Fibroblast of villous mesenchyme (primary cell): Measurements from ENCODE around the gene STX10. TPM values are rescaled to one million over a fixed set of nuclear protein-coding genes. Genes with fewer than 3 reads are reported as not detected.

Experiments
- total RNA-seq: library from RNA; depleted of rRNA; stranded (reverse); fragments of >200 nt; gene quantifications from 2 replicates; pipeline ENCODE4 v1.2.3, GENCODE V29; 2012

The STX10 gene
- total RNA-seq, 1 donor, result 58.3 TPM

Other genes starting within 250 kb of the STX10 start
- under 0.01 TPM in 2 replicates for gene SYCE2, start 231.1 kb downstream of the STX10 start, total RNA-seq
- 65.2 and 70.2 TPM in 2 replicates for gene FARSA, start 216.7 kb downstream of the STX10 start, total RNA-seq
- 2,107 and 2,588 TPM in 2 replicates for gene CALR, start 211.8 kb downstream of the STX10 start, total RNA-seq
- 91.1 and 92.8 TPM in 2 replicates for gene RAD23A, start 204.5 kb downstream of the STX10 start, total RNA-seq
- gene GADD45GIP1, start 193.2 kb downstream of the STX10 start, total RNA-seq, result 18.6 and 24.8 TPM in 2 replicates
- gene DAND5, start 180.8 kb downstream of the STX10 start, total RNA-seq, result not detected in 2 replicates
- 29.6 and 30.2 TPM in 2 replicates for gene NFIX, start 154.9 kb downstream of the STX10 start, total RNA-seq
- 2.6 and 3.9 TPM in 2 replicates for gene LYL1, start 47.5 kb downstream of the STX10 start, total RNA-seq
- gene TRMT1, start 33.6 kb downstream of the STX10 start, total RNA-seq, result 25.4 and 25.9 TPM in 2 replicates
- 95.0 and 104 TPM in 2 replicates for gene NACC1, start 32.1 kb downstream of the STX10 start, total RNA-seq
- 22.0 and 28.7 TPM in 2 replicates for gene IER2, start within 50 bp of the STX10 start, total RNA-seq